ENCODE measurements around the gene CYP2S1. TPM values are rescaled to one million over a fixed set of nuclear protein-coding genes. Genes with fewer than 3 reads are reported as not detected.
"Not testable (repeated sequence)": the region's sequence is repeated elsewhere in the genome, so short reads cannot be mapped to it uniquely, and the experiment has no call there.

CYP2S1 gene
- total and polyA plus RNA-seq, 2 experiments from 2014 or later: 130 to 315 TPM

DNA sequence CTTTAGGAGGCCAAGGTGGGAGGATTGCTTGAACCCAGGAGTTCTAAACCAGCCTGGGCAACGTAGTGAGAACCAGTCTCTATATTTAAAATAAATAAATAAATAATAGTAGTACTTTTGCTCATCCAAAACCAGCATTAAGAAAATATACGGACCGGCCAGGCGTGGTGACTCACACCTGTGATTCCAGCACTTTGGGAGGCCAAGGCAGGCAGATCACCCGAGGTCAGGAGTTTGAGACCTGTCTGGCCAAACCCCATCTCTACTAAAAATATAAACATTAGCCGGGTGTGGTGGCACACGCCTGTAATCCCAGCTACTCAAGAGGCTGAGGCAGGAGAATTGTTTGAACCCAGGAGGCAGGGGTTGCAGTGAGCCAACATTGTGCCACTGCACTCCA is 42.0 kb upstream of the CYP2S1 start:
- not testable (repeated sequence) for H3K4me1 ChIP-seq (ENCODE audit: insufficient read depth); H3K4me3 Mint-ChIP-seq; H3F3A ChIP-seq (replicated peaks; ENCODE audit: low read depth); H3K27ac ChIP-seq (ENCODE audit: low read depth); H3K4me3 ChIP-seq; ATAC-seq; H3K27ac Mint-ChIP-seq; H3K9me2 ChIP-seq (ENCODE audit: insufficient read depth); H3K4me2 ChIP-seq; H4K20me1 ChIP-seq (replicated peaks; ENCODE audit: insufficient read depth); H3K4me1 Mint-ChIP-seq; H3K79me2 ChIP-seq (replicated peaks; ENCODE audit: insufficient read depth); H3K36me3 Mint-ChIP-seq (ENCODE audit: low read depth); DNase-seq (ENCODE audit: low spot score); H3K9me3 Mint-ChIP-seq; H3K36me3 ChIP-seq (ENCODE audit: insufficient read depth); H3K27me3 Mint-ChIP-seq (ENCODE audit: insufficient read depth, low read depth, poor library complexity); H2AFZ ChIP-seq; H3K27me3 ChIP-seq (ENCODE audit: insufficient read depth)

DNA sequence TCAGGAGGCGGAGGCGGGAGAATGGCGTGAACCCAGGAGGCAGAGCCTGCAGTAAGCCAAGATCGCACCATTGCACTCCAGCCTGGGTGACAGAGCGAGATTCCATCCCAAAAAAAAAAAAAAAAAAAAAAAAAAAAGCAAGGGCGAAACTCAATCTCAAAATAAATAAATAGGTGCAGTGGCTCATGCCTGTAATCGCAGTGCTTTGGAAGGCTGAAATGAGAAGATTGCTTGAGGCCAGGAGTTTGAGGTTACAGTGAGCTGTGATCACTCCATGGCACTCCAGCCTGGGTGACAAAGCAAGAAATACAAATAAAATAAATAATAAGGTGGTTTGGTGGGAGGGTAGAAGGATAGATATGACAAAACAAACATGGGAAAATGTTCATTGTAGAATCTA is 39.0 kb upstream of the CYP2S1 start:
- peaks cover 15% of the 10 kb centered on the region; the same call in 2 of the 3 replicates for H3K9me3 Mint-ChIP-seq
- no peaks in the 10 kb centered on the region for H3F3A ChIP-seq (replicated peaks; ENCODE audit: low read depth)
- DNase-seq (ENCODE audit: low spot score): no peak
- no peak for ATAC-seq
- H3K4me1 ChIP-seq (ENCODE audit: insufficient read depth): no peaks in the 10 kb centered on the region
- no peaks in the 10 kb centered on the region for H3K36me3 ChIP-seq (ENCODE audit: insufficient read depth)
- no peaks in the 10 kb centered on the region for H3K27me3 Mint-ChIP-seq (ENCODE audit: insufficient read depth, low read depth, poor library complexity)
- peaks cover 2% of the 10 kb centered on the region; the same call in 2 of the 3 replicates for H3K4me1 Mint-ChIP-seq
- H3K4me3 Mint-ChIP-seq: no peak overlapping the region
- no peak overlapping the region for H3K4me2 ChIP-seq
- no peaks in the 10 kb centered on the region for H3K27me3 ChIP-seq (ENCODE audit: insufficient read depth)
- H3K4me3 ChIP-seq: no peak overlapping the region
- peaks cover 18% of the 10 kb centered on the region; the same call in 2 of the 3 replicates for H3K36me3 Mint-ChIP-seq (ENCODE audit: low read depth)
- no peak overlapping the region for H3K27ac Mint-ChIP-seq
- no peaks in the 10 kb centered on the region for H3K79me2 ChIP-seq (replicated peaks; ENCODE audit: insufficient read depth)
- H3K9me2 ChIP-seq (ENCODE audit: insufficient read depth): no peaks in the 10 kb centered on the region
- no peak overlapping the region for H2AFZ ChIP-seq
- H4K20me1 ChIP-seq (replicated peaks; ENCODE audit: insufficient read depth): no peaks in the 10 kb centered on the region
- H3K27ac ChIP-seq (ENCODE audit: low read depth): no peak overlapping the region
- TF ChIP-seq POLR2AphosphoS5 (IDR thresholded peaks at IDR 0.05; ENCODE audit: low read depth) (no peak), STAT1 (IDR thresholded peaks at IDR 0.05; ENCODE audit: unreplicated experiment) (no peak), NANOG (IDR thresholded peaks at IDR 0.05; ENCODE audit: borderline replicate concordance) (no peak), CREB1 (CRISPR knock-in tag; IDR thresholded peaks at IDR 0.05; ENCODE audit: low read depth) (no peak), ZNF114 (CRISPR knock-in tag; IDR thresholded peaks at IDR 0.05) (no peak), EZH2phosphoT487 (IDR thresholded peaks at IDR 0.05; ENCODE audit: unreplicated experiment) (no peak), JUNB (IDR thresholded peaks at IDR 0.05; ENCODE audit: unreplicated experiment) (no peak), ZNF331 (CRISPR knock-in tag; IDR thresholded peaks at IDR 0.05; ENCODE audit: low read depth) (no peak)
- TF ChIP-seq, protein P1, sequence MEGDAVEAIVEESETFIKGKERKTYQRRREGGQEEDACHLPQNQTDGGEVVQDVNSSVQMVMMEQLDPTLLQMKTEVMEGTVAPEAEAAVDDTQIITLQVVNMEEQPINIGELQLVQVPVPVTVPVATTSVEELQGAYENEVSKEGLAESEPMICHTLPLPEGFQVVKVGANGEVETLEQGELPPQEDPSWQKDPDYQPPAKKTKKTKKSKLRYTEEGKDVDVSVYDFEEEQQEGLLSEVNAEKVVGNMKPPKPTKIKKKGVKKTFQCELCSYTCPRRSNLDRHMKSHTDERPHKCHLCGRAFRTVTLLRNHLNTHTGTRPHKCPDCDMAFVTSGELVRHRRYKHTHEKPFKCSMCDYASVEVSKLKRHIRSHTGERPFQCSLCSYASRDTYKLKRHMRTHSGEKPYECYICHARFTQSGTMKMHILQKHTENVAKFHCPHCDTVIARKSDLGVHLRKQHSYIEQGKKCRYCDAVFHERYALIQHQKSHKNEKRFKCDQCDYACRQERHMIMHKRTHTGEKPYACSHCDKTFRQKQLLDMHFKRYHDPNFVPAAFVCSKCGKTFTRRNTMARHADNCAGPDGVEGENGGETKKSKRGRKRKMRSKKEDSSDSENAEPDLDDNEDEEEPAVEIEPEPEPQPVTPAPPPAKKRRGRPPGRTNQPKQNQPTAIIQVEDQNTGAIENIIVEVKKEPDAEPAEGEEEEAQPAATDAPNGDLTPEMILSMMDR (conservative IDR thresholded peaks at IDR 0.05; ENCODE audit: low read depth in 2 of 2): no peak
- TF ChIP-seq, protein P2, sequence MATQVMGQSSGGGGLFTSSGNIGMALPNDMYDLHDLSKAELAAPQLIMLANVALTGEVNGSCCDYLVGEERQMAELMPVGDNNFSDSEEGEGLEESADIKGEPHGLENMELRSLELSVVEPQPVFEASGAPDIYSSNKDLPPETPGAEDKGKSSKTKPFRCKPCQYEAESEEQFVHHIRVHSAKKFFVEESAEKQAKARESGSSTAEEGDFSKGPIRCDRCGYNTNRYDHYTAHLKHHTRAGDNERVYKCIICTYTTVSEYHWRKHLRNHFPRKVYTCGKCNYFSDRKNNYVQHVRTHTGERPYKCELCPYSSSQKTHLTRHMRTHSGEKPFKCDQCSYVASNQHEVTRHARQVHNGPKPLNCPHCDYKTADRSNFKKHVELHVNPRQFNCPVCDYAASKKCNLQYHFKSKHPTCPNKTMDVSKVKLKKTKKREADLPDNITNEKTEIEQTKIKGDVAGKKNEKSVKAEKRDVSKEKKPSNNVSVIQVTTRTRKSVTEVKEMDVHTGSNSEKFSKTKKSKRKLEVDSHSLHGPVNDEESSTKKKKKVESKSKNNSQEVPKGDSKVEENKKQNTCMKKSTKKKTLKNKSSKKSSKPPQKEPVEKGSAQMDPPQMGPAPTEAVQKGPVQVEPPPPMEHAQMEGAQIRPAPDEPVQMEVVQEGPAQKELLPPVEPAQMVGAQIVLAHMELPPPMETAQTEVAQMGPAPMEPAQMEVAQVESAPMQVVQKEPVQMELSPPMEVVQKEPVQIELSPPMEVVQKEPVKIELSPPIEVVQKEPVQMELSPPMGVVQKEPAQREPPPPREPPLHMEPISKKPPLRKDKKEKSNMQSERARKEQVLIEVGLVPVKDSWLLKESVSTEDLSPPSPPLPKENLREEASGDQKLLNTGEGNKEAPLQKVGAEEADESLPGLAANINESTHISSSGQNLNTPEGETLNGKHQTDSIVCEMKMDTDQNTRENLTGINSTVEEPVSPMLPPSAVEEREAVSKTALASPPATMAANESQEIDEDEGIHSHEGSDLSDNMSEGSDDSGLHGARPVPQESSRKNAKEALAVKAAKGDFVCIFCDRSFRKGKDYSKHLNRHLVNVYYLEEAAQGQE (IDR thresholded peaks at IDR 0.05; ENCODE audit: unreplicated experiment): no peak
- TF ChIP-seq, protein P3, sequence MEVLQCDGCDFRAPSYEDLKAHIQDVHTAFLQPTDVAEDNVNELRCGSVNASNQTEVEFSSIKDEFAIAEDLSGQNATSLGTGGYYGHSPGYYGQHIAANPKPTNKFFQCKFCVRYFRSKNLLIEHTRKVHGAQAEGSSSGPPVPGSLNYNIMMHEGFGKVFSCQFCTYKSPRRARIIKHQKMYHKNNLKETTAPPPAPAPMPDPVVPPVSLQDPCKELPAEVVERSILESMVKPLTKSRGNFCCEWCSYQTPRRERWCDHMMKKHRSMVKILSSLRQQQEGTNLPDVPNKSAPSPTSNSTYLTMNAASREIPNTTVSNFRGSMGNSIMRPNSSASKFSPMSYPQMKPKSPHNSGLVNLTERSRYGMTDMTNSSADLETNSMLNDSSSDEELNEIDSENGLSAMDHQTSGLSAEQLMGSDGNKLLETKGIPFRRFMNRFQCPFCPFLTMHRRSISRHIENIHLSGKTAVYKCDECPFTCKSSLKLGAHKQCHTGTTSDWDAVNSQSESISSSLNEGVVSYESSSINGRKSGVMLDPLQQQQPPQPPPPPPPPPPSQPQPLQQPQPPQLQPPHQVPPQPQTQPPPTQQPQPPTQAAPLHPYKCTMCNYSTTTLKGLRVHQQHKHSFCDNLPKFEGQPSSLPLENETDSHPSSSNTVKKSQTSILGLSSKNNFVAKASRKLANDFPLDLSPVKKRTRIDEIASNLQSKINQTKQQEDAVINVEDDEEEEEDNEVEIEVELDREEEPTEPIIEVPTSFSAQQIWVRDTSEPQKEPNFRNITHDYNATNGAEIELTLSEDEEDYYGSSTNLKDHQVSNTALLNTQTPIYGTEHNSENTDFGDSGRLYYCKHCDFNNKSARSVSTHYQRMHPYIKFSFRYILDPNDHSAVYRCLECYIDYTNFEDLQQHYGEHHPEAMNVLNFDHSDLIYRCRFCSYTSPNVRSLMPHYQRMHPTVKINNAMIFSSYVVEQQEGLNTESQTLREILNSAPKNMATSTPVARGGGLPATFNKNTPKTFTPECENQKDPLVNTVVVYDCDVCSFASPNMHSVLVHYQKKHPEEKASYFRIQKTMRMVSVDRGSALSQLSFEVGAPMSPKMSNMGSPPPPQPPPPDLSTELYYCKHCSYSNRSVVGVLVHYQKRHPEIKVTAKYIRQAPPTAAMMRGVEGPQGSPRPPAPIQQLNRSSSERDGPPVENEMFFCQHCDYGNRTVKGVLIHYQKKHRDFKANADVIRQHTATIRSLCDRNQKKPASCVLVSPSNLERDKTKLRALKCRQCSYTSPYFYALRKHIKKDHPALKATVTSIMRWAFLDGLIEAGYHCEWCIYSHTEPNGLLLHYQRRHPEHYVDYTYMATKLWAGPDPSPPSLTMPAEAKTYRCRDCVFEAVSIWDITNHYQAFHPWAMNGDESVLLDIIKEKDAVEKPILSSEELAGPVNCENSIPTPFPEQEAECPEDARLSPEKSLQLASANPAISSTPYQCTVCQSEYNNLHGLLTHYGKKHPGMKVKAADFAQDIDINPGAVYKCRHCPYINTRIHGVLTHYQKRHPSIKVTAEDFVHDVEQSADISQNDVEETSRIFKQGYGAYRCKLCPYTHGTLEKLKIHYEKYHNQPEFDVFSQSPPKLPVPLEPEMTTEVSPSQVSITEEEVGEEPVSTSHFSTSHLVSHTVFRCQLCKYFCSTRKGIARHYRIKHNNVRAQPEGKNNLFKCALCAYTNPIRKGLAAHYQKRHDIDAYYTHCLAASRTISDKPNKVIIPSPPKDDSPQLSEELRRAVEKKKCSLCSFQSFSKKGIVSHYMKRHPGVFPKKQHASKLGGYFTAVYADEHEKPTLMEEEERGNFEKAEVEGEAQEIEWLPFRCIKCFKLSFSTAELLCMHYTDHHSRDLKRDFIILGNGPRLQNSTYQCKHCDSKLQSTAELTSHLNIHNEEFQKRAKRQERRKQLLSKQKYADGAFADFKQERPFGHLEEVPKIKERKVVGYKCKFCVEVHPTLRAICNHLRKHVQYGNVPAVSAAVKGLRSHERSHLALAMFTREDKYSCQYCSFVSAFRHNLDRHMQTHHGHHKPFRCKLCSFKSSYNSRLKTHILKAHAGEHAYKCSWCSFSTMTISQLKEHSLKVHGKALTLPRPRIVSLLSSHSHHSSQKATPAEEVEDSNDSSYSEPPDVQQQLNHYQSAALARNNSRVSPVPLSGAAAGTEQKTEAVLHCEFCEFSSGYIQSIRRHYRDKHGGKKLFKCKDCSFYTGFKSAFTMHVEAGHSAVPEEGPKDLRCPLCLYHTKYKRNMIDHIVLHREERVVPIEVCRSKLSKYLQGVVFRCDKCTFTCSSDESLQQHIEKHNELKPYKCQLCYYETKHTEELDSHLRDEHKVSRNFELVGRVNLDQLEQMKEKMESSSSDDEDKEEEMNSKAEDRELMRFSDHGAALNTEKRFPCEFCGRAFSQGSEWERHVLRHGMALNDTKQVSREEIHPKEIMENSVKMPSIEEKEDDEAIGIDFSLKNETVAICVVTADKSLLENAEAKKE (CRISPR knock-in tag; IDR thresholded peaks at IDR 0.05): no peak

Measured in GM23338 (cell line).